GM12878 (cell line): Measurements from ENCODE around the gene PADI3. TPM values are rescaled to one million over a fixed set of nuclear protein-coding genes. Genes with fewer than 3 reads are reported as not detected.

ENCODE experiments used
- ATAC-seq: fragments of 200-7000 bp; cut with Tn5 transposase; 3 replicates; pipeline ENCODE4 v1.9.1; 2020; ENCODE audit warnings: mild to moderate bottlenecking, moderate library complexity
- BruUV-seq: library from RNA; stranded (reverse); fragments of 400-500 nt; replicated peaks from 2 replicates; lab custom pipeline; 2021; lab: Mats Ljungman, UMichigan
- CTCF ChIA-PET: fragments of 300-600 bp; sonication (Branson Sonifier 250); formaldehyde crosslinking; extraction: SDS; loops from one replicate; lab custom pipeline; 2021; ENCODE audit warnings: inconsistent platforms; lab: Yijun Ruan, JAX
- POLR2A ChIA-PET: fragments of 350-600 bp; formaldehyde crosslinking; extraction: SDS; loops from one replicate; lab custom pipeline; 2021; ENCODE audit warnings: inconsistent platforms; lab: Charles Lee
- RAD21 ChIA-PET: fragments of 300-600 bp; sonication (Branson Sonifier 250); formaldehyde crosslinking; loops from one replicate; lab custom pipeline; 2023; ENCODE audit warnings: antibody characterized with exemption; ENCODE audit not compliant: unreplicated experiment; lab: Charles Lee
- SMC1A ChIA-PET: fragments of 300-600 bp; sonication (Branson Sonifier 250); formaldehyde crosslinking; loops from one replicate; lab custom pipeline; 2023; ENCODE audit not compliant: unreplicated experiment, uncharacterized antibody; lab: Charles Lee
- DNase-seq: peaks from one replicate; pipeline ENCODE4 v3.0.0-alpha.2; 2011; ENCODE audit warnings: low read depth, low spot score
- FAIRE-seq: peaks from 3 replicates; lab custom pipeline; 2011; peaks lifted over from hg19 to GRCh38; lab: Jason Lieb, UNC
- H2AFZ ChIP-seq: 2 replicates; pipeline ENCODE4 v1.6.0; 2011; ENCODE audit warnings: low read depth, low read length, control low read depth; ENCODE audit not compliant: control insufficient read depth
- H3K27ac ChIP-seq: 2 replicates; pipeline ENCODE4 v1.5.1; 2011; ENCODE audit warnings: control low read depth; ENCODE audit not compliant: control insufficient read depth, insufficient read depth
- H3K27me3 ChIP-seq, 2 experiments: replicated peaks in 1 of 2; 2 replicates each; pipeline versions ENCODE4 v1.6.0 to v1.6.1; 2011; ENCODE audit warnings: low read length in 1 of 2; ENCODE audit not compliant: control insufficient read depth in 2 of 2, insufficient read depth in 2 of 2
- H3K36me3 ChIP-seq, 2 experiments: 2 replicates each; pipeline ENCODE4 v1.5.1; 2011; ENCODE audit warnings: low read length in 1 of 2; ENCODE audit not compliant: control insufficient read depth in 2 of 2, insufficient read depth in 2 of 2
- H3K4me1 ChIP-seq: 2 replicates; pipeline ENCODE4 v1.6.1; 2011; ENCODE audit warnings: mild to moderate bottlenecking, low read length, moderate library complexity, mixed read lengths; ENCODE audit not compliant: control insufficient read depth, insufficient read depth
- H3K4me2 ChIP-seq: 2 replicates; pipeline ENCODE4 v1.6.0; 2011; ENCODE audit warnings: control low read depth; ENCODE audit not compliant: control insufficient read depth, insufficient read depth
- H3K4me3 ChIP-seq: fragments of 200-600 bp; sonication (generic); 2 replicates; pipeline ENCODE4 v1.5.1; 2016
- H3K79me2 ChIP-seq: 2 replicates; pipeline ENCODE4 v1.6.0; 2011; ENCODE audit warnings: low read length; ENCODE audit not compliant: control insufficient read depth, insufficient read depth
- H3K9ac ChIP-seq: 2 replicates; pipeline ENCODE4 v1.8.0; 2011; ENCODE audit warnings: low read length, control low read depth, mixed read lengths; ENCODE audit not compliant: control insufficient read depth, insufficient read depth
- H3K9me3 ChIP-seq: replicated peaks from 3 replicates; pipeline ENCODE4 v1.5.1; 2011; ENCODE audit warnings: mild to moderate bottlenecking, low read length; ENCODE audit not compliant: control insufficient read depth, insufficient read depth
- H4K20me1 ChIP-seq: 2 replicates; pipeline ENCODE4 v1.6.0; 2011; ENCODE audit not compliant: control insufficient read depth, insufficient read depth
- ASH2L ChIP-seq: fragments of 300-600, 200-600 bp; sonication (generic); IDR thresholded peaks from 2 replicates; pipeline ENCODE4 v1.6.1; 2017; ENCODE audit warnings: low read depth, mild to moderate bottlenecking, borderline replicate concordance
- CBX5 ChIP-seq: sonication (generic); IDR thresholded peaks from 2 replicates; pipeline ENCODE4 v1.6.1; 2016; ENCODE audit warnings: low read depth, moderate library complexity, mild to moderate bottlenecking, inconsistent platforms
- ELK1 ChIP-seq: IDR thresholded peaks from 2 replicates; pipeline ENCODE4 v1.6.1; 2012; ENCODE audit warnings: low read depth, low read length, improper control_type of control experiment
- IRF4 ChIP-seq: IDR thresholded peaks from 2 replicates; pipeline ENCODE4 v1.6.1; 2011; ENCODE audit warnings: low read depth, low read length
- MYB ChIP-seq: fragments of 150-350 bp; IDR thresholded peaks from 2 replicates; pipeline ENCODE4 v1.6.1; 2014; ENCODE audit warnings: mild to moderate bottlenecking, low read depth, low read length, borderline replicate concordance
- NFIC ChIP-seq: IDR thresholded peaks from 2 replicates; pipeline ENCODE4 v1.6.1; 2012; ENCODE audit warnings: low read depth, mild to moderate bottlenecking, inconsistent platforms, low read length, moderate library complexity
- NFYA ChIP-seq: IDR thresholded peaks from 2 replicates; pipeline ENCODE4 v1.6.1; 2011; ENCODE audit warnings: low read depth, mild to moderate bottlenecking, low read length, improper control_type of control experiment, borderline replicate concordance
- NR2C1 ChIP-seq: fragments of 450-650 bp; IDR thresholded peaks from 2 replicates; pipeline ENCODE4 v1.6.1; 2017; ENCODE audit warnings: antibody characterized with exemption, mild to moderate bottlenecking, moderate library complexity
- PAX8 ChIP-seq: fragments of 450-650 bp; IDR thresholded peaks from 2 replicates; pipeline ENCODE4 v1.6.1; 2017; ENCODE audit warnings: mild to moderate bottlenecking, moderate library complexity
- RCOR1 ChIP-seq: conservative IDR thresholded peaks from 2 replicates; pipeline ENCODE4 v1.6.1; 2012; ENCODE audit warnings: low read depth, low read length, improper control_type of control experiment
- SKIL ChIP-seq: fragments of 450-650 bp; IDR thresholded peaks from 2 replicates; pipeline ENCODE4 v1.6.1; 2017; ENCODE audit warnings: mild to moderate bottlenecking, low read depth, inconsistent platforms; ENCODE audit not compliant: poor library complexity, severe bottlenecking
- SMAD1 ChIP-seq: fragments of 450-650 bp; IDR thresholded peaks from 2 replicates; pipeline ENCODE4 v1.6.1; 2018; ENCODE audit warnings: mild to moderate bottlenecking, low read depth; ENCODE audit not compliant: partially characterized antibody
- TCF12 ChIP-seq: IDR thresholded peaks from 2 replicates; pipeline ENCODE4 v1.6.1; 2011; ENCODE audit warnings: low read depth, mild to moderate bottlenecking, low read length
- ZBTB4 ChIP-seq: fragments of 450-650 bp; formaldehyde crosslinking; IDR thresholded peaks from 2 replicates; pipeline ENCODE4 v1.4.0; 2022; ENCODE audit warnings: mild to moderate bottlenecking, moderate library complexity
- ZBTB40 ChIP-seq: fragments of 450-650 bp; IDR thresholded peaks from 2 replicates; pipeline ENCODE4 v1.6.1; 2016; ENCODE audit warnings: mild to moderate bottlenecking, moderate library complexity, borderline replicate concordance
- WGBS: methylation state at CpG from one replicate; pipeline ENCODE4 v1.1.6; 2016; ENCODE audit warnings: low lambda C conversion rate; ENCODE audit not compliant: insufficient replicate concordance, insufficient coverage; ENCODE audit errors: missing lambda C conversion rate; 5-methylcytosine and 5-hydroxymethylcytosine counted together
- in situ Hi-C: fragments of 300-500 bp; cut with MboI; formaldehyde crosslinking; loops from 9 replicates; pipeline ENCODE4 v1.14.3; 2018; ENCODE audit warnings: mixed read lengths
- intact Hi-C: fragments of 100-400 bp; cut with micrococcal nuclease; formaldehyde crosslinking; loops from one replicate; pipeline ENCODE4 v1.14.2; 2022; ENCODE audit not compliant: unreplicated experiment
- polyA plus RNA-seq, 11 experiments: library from polyadenylated mRNA; depleted of rRNA in 4 of 11; unstranded in 6 of 11; stranded (reverse) in 5 of 11; fragments of >200 nt; fragmentation: Nextera tagmentation in 4 of 11; fragmentation: Illumina TruSeq in 1 of 11; extraction: Ambion mirVana in 4 of 11; extraction: Trizol in 1 of 11; gene quantifications; 1 replicate in 1 of 11; 2 replicates in 10 of 11; pipeline versions ENCODE4 v1.2.1 to v1.2.3, GENCODE V29; 2011 to 2016; ENCODE audit warnings: inconsistent platforms in 2 of 11, missing spikeins in 2 of 11, low read depth in 1 of 11
- total RNA-seq, 4 experiments: library from RNA; depleted of rRNA in 3 of 4; stranded (reverse); fragments of >200 nt in 3 of 4; fragmentation: Illumina TruSeq in 1 of 4; extraction: Trizol in 1 of 4; gene quantifications; 2 replicates each; pipeline versions ENCODE4 v1.2.1 to v1.2.3, GENCODE V29; 2013 to 2021

Gene PADI3
- total and polyA plus RNA-seq, 10 of the 15 experiments (the other 5 are each of a cell fraction or from before 2014, with no cell fraction given), result 0.01 TPM; not detected in 9

- ATAC-seq (no peak), DNase-seq (no peak), FAIRE-seq (no peak)
- Histone ChIP-seq H3K4me2 (no peak overlapping the region), H3K36me3 (no peaks in the 10 kb centered on the region), H2AFZ (no peak overlapping the region), H3K9ac (no peak overlapping the region), H4K20me1 (no peaks in the 10 kb centered on the region), H3K79me2 (no peaks in the 10 kb centered on the region), H3K4me3 (no peak overlapping the region), H3K27ac (no peak overlapping the region), H3K4me1 (no peaks in the 10 kb centered on the region), H3K27me3 (no peaks in the 10 kb centered on the region), H3K9me3 (no peaks in the 10 kb centered on the region)
- CTCF ChIA-PET, result interaction anchor here (0.7 kb wide), 1 partner anchor 32 kb away, joined by 3 read pairs; no protein-coding TSS in a partner anchor
- POLR2A ChIA-PET, result no interaction called here
- 27% methylated on average over 4 of the region's 4 CpGs for WGBS
- BruUV-seq, result no TSS peak
- SMC1A ChIA-PET, result no interaction called here
- in situ Hi-C loops, result no loop called here
- intact Hi-C loops, result no loop called here
- RAD21 ChIA-PET, result no interaction called here
- TF ChIP-seq ASH2L, result no peak
- TF ChIP-seq PAX8, result no peak
- no peak for TF ChIP-seq NFYA
- no peak for TF ChIP-seq TCF12
- no peak for TF ChIP-seq IRF4
- TF ChIP-seq ELK1, result no peak
- TF ChIP-seq RCOR1, result no peak
- no peak for TF ChIP-seq NR2C1
- no peak for TF ChIP-seq NFIC
- TF ChIP-seq MYB, result no peak
- TF ChIP-seq ZBTB4 (CRISPR knock-in tag), result no peak
- no peak for TF ChIP-seq SMAD1
- TF ChIP-seq ZBTB40, result no peak
- TF ChIP-seq SKIL, result no peak
- no peak for TF ChIP-seq CBX5
Observed at GRCh38 chr1:17295292-17295691, 46.4 kb downstream of the PADI3 start.
